ENCODE measurements around the gene SPOCD1.
A peak's percentile ranks its signal among the peaks of the same experiment; 100 is the strongest.

Gene SPOCD1

GRCh38 chr1:31799895-31800673 lies 15.7 kb downstream of the SPOCD1 start:
- DNase-seq: no peak

GRCh38 chr1:31799196-31799894 lies 16.5 kb downstream of the SPOCD1 start:
- no peak for DNase-seq

- DNase-seq: no peak
Observed at GRCh38 chr1:31798433-31799195, 17.2 kb downstream of the SPOCD1 start.

- DNase-seq: no peak
Observed at GRCh38 chr1:31798086-31798432, 17.8 kb downstream of the SPOCD1 start.

- no peak for DNase-seq
Observed at GRCh38 chr1:31797216-31797615, 18.6 kb downstream of the SPOCD1 start.

GRCh38 chr1:31796707-31797106 lies 19.1 kb downstream of the SPOCD1 start:
- no peak for DNase-seq

GRCh38 chr1:31795801-31796621 lies 19.8 kb downstream of the SPOCD1 start:
- DNase-seq: no peak

GRCh38 chr1:31795096-31795675 lies 20.6 kb downstream of the SPOCD1 start:
- no peak for DNase-seq

- DNase-seq: no peak
Observed at GRCh38 chr1:31793586-31794285, 22.1 kb downstream of the SPOCD1 start.

GRCh38 chr1:31793086-31793485 lies 22.7 kb downstream of the SPOCD1 start:
- no peak for DNase-seq

GRCh38 chr1:31792541-31792940 lies 23.3 kb downstream of the SPOCD1 start:
- DNase-seq: no peak

- DNase-seq: no peak
Observed at GRCh38 chr1:31792116-31792515, 23.7 kb downstream of the SPOCD1 start.

- DNase-seq: no peak
Observed at GRCh38 chr1:31791131-31791858, 24.5 kb downstream of the SPOCD1 start.

- no peak for DNase-seq
Observed at GRCh38 chr1:31790641-31791091, 25.2 kb downstream of the SPOCD1 start.

GRCh38 chr1:31790140-31790539 lies 25.7 kb downstream of the SPOCD1 start:
- no peak for DNase-seq

GRCh38 chr1:31789259-31790065 lies 26.4 kb downstream of the SPOCD1 start:
- peak; percentile 12 to 61 for DNase-seq

- no peak for DNase-seq
Observed at GRCh38 chr1:31788825-31789256, 27.0 kb downstream of the SPOCD1 start.

- DNase-seq: peak; percentile 59 to 61
Observed at GRCh38 chr1:31788138-31788824, 27.5 kb downstream of the SPOCD1 start.

GRCh38 chr1:31787786-31788137 lies 28.1 kb downstream of the SPOCD1 start:
- DNase-seq: no peak
